Activated naive CD4-positive, alpha-beta T cell treated with anti-CD3 and anti-CD28 coated beads, Interleukin-2, amount 50 U/mL, for 24 hours (primary cell): Measurements from ENCODE around the gene SEPTIN7.

Source experiments
- H3K27ac Mint-ChIP-seq: one replicate; pipeline ENCODE4 v1.8.0; 2021; ENCODE audit warnings: mild to moderate bottlenecking, mixed read lengths
- H3K27me3 Mint-ChIP-seq: one replicate; pipeline ENCODE4 v1.8.0; 2021; ENCODE audit warnings: mixed read lengths
- H3K36me3 Mint-ChIP-seq: one replicate; pipeline ENCODE4 v1.8.0; 2021; ENCODE audit warnings: mixed read lengths
- H3K4me1 Mint-ChIP-seq: one replicate; pipeline ENCODE4 v1.8.0; 2021; ENCODE audit warnings: mixed read lengths
- H3K4me3 Mint-ChIP-seq: one replicate; pipeline ENCODE4 v1.8.0; 2021; ENCODE audit warnings: mild to moderate bottlenecking, mixed read lengths
- H3K9me3 Mint-ChIP-seq: one replicate; pipeline ENCODE4 v1.8.0; 2021; ENCODE audit warnings: mixed read lengths

The SEPTIN7 gene

GRCh38 chr7:35804231-35804970, 3.5 kb downstream of the SEPTIN7 start:
- Mint-ChIP-seq H3K4me1 (peaks cover 69% of the 10 kb centered on the region), H3K27ac (peak overlapping the region; percentile 25), H3K27me3 (no peaks in the 10 kb centered on the region), H3K36me3 (peaks cover 13% of the 10 kb centered on the region), H3K4me3 (peak overlapping the region; percentile 35), H3K9me3 (peaks cover 2% of the 10 kb centered on the region)

GRCh38 chr7:35805876-35806275, 5.0 kb downstream of the SEPTIN7 start:
- peaks cover 8% of the 10 kb centered on the region for H3K9me3 Mint-ChIP-seq
- H3K4me3 Mint-ChIP-seq: peak overlapping the region; percentile 63
- H3K27me3 Mint-ChIP-seq: no peaks in the 10 kb centered on the region
- peaks cover 18% of the 10 kb centered on the region for H3K36me3 Mint-ChIP-seq
- peak overlapping the region; percentile 79 for H3K27ac Mint-ChIP-seq
- peaks cover 77% of the 10 kb centered on the region for H3K4me1 Mint-ChIP-seq

- peaks cover 54% of the 10 kb centered on the region for H3K36me3 Mint-ChIP-seq
- peaks cover 91% of the 10 kb centered on the region for H3K4me1 Mint-ChIP-seq
- H3K9me3 Mint-ChIP-seq: peaks cover 32% of the 10 kb centered on the region
- H3K27me3 Mint-ChIP-seq: no peaks in the 10 kb centered on the region
- peak overlapping the region; percentile 69 for H3K27ac Mint-ChIP-seq
- no peak overlapping the region for H3K4me3 Mint-ChIP-seq
Observed at GRCh38 chr7:35816514-35816913, 15.7 kb downstream of the SEPTIN7 start.

GRCh38 chr7:35817181-35817580, 16.3 kb downstream of the SEPTIN7 start:
- H3K4me3 Mint-ChIP-seq: peak overlapping the region; percentile 21

GRCh38 chr7:35817930-35818329, 17.1 kb downstream of the SEPTIN7 start:
- H3K27me3 Mint-ChIP-seq: no peaks in the 10 kb centered on the region
- peaks cover 83% of the 10 kb centered on the region for H3K4me1 Mint-ChIP-seq
- H3K27ac Mint-ChIP-seq: peak overlapping the region; percentile 87
- peaks cover 57% of the 10 kb centered on the region for H3K36me3 Mint-ChIP-seq
- peaks cover 32% of the 10 kb centered on the region for H3K9me3 Mint-ChIP-seq
- H3K4me3 Mint-ChIP-seq: no peak overlapping the region

More at GRCh38 chr7:35817181-35817580, 16.3 kb downstream of the SEPTIN7 start:
- peaks cover 32% of the 10 kb centered on the region for H3K9me3 Mint-ChIP-seq
- peaks cover 54% of the 10 kb centered on the region for H3K36me3 Mint-ChIP-seq
- no peaks in the 10 kb centered on the region for H3K27me3 Mint-ChIP-seq
- H3K4me1 Mint-ChIP-seq: peaks cover 89% of the 10 kb centered on the region
- H3K27ac Mint-ChIP-seq: peak overlapping the region; percentile 69

GRCh38 chr7:35818513-35818912, 17.7 kb downstream of the SEPTIN7 start:
- Mint-ChIP-seq H3K36me3 (peaks cover 59% of the 10 kb centered on the region), H3K27ac (peak overlapping the region; percentile 87), H3K4me3 (peak overlapping the region; percentile 50), H3K4me1 (peaks cover 77% of the 10 kb centered on the region), H3K27me3 (no peaks in the 10 kb centered on the region), H3K9me3 (peaks cover 34% of the 10 kb centered on the region)

GRCh38 chr7:35819310-35819709, 18.5 kb downstream of the SEPTIN7 start:
- H3K4me1 Mint-ChIP-seq: peaks cover 69% of the 10 kb centered on the region
- peaks cover 36% of the 10 kb centered on the region for H3K9me3 Mint-ChIP-seq
- no peaks in the 10 kb centered on the region for H3K27me3 Mint-ChIP-seq
- H3K27ac Mint-ChIP-seq: peak overlapping the region; percentile 49
- peaks cover 57% of the 10 kb centered on the region for H3K36me3 Mint-ChIP-seq
- H3K4me3 Mint-ChIP-seq: peak overlapping the region; percentile 45

- Mint-ChIP-seq H3K4me3 (peak overlapping the region; percentile 1), H3K36me3 (peaks cover 52% of the 10 kb centered on the region), H3K27ac (peak overlapping the region; percentile 63), H3K4me1 (peaks cover 63% of the 10 kb centered on the region), H3K9me3 (peaks cover 36% of the 10 kb centered on the region), H3K27me3 (no peaks in the 10 kb centered on the region)
Observed at GRCh38 chr7:35819954-35820703, 19.3 kb downstream of the SEPTIN7 start.

GRCh38 chr7:35820858-35821257, 20.0 kb downstream of the SEPTIN7 start:
- H3K36me3 Mint-ChIP-seq: peaks cover 46% of the 10 kb centered on the region
- peaks cover 56% of the 10 kb centered on the region for H3K4me1 Mint-ChIP-seq
- peaks cover 35% of the 10 kb centered on the region for H3K9me3 Mint-ChIP-seq
- H3K4me3 Mint-ChIP-seq: no peak overlapping the region
- no peak overlapping the region for H3K27ac Mint-ChIP-seq
- no peaks in the 10 kb centered on the region for H3K27me3 Mint-ChIP-seq

GRCh38 chr7:35823440-35823839, 22.6 kb downstream of the SEPTIN7 start:
- H3K9me3 Mint-ChIP-seq: peaks cover 19% of the 10 kb centered on the region
- H3K4me3 Mint-ChIP-seq: no peak overlapping the region
- H3K27me3 Mint-ChIP-seq: no peaks in the 10 kb centered on the region
- peak overlapping the region; percentile 78 for H3K27ac Mint-ChIP-seq
- H3K4me1 Mint-ChIP-seq: peaks cover 46% of the 10 kb centered on the region
- peaks cover 29% of the 10 kb centered on the region for H3K36me3 Mint-ChIP-seq

- H3K4me1 Mint-ChIP-seq: peaks cover 47% of the 10 kb centered on the region
- no peaks in the 10 kb centered on the region for H3K27me3 Mint-ChIP-seq
Observed at GRCh38 chr7:35825974-35826373, 25.1 kb downstream of the SEPTIN7 start.

GRCh38 chr7:35826751-35827150, 25.9 kb downstream of the SEPTIN7 start:
- no peak overlapping the region for H3K4me3 Mint-ChIP-seq
- H3K4me1 Mint-ChIP-seq: peaks cover 48% of the 10 kb centered on the region
- peaks cover 18% of the 10 kb centered on the region for H3K36me3 Mint-ChIP-seq
- no peaks in the 10 kb centered on the region for H3K27me3 Mint-ChIP-seq
- peaks cover 4% of the 10 kb centered on the region for H3K9me3 Mint-ChIP-seq
- H3K27ac Mint-ChIP-seq: no peak overlapping the region

More at GRCh38 chr7:35825974-35826373, 25.1 kb downstream of the SEPTIN7 start:
- Mint-ChIP-seq H3K36me3 (peaks cover 18% of the 10 kb centered on the region), H3K4me3 (no peak overlapping the region), H3K9me3 (peaks cover 4% of the 10 kb centered on the region), H3K27ac (no peak overlapping the region)

GRCh38 chr7:35828817-35829216, 28.0 kb downstream of the SEPTIN7 start:
- H3K4me1 Mint-ChIP-seq: peaks cover 64% of the 10 kb centered on the region
- H3K27me3 Mint-ChIP-seq: no peaks in the 10 kb centered on the region
- peaks cover 18% of the 10 kb centered on the region for H3K36me3 Mint-ChIP-seq
- no peaks in the 10 kb centered on the region for H3K9me3 Mint-ChIP-seq
- no peak overlapping the region for H3K4me3 Mint-ChIP-seq
- H3K27ac Mint-ChIP-seq: peak overlapping the region; percentile 7

- H3K9me3 Mint-ChIP-seq: no peaks in the 10 kb centered on the region
- H3K4me3 Mint-ChIP-seq: no peak overlapping the region
- no peak overlapping the region for H3K27ac Mint-ChIP-seq
- H3K4me1 Mint-ChIP-seq: peaks cover 83% of the 10 kb centered on the region
- no peaks in the 10 kb centered on the region for H3K27me3 Mint-ChIP-seq
- peaks cover 26% of the 10 kb centered on the region for H3K36me3 Mint-ChIP-seq
Observed at GRCh38 chr7:35831208-35831607, 30.4 kb downstream of the SEPTIN7 start.

GRCh38 chr7:35839860-35840854, 39.3 kb downstream of the SEPTIN7 start:
- Mint-ChIP-seq H3K4me1 (peaks cover 69% of the 10 kb centered on the region), H3K9me3 (no peaks in the 10 kb centered on the region), H3K36me3 (peaks cover 20% of the 10 kb centered on the region), H3K4me3 (no peak overlapping the region), H3K27me3 (no peaks in the 10 kb centered on the region), H3K27ac (no peak overlapping the region)
